HFF-Myc (cell line): ENCODE results near the gene PRKCQ.

ENCODE experiments used
- DNase-seq: peaks from one replicate; pipeline ENCODE4 v3.0.0-alpha.2; 2011; ENCODE audit warnings: low read depth; ENCODE audit errors: extremely low read depth
- H3K4me3 ChIP-seq: replicated peaks from 2 replicates; pipeline ENCODE4 v1.5.1; 2011; ENCODE audit warnings: low read depth, mild to moderate bottlenecking, control low read depth, low read length
- CTCF ChIP-seq: IDR thresholded peaks from 2 replicates; pipeline ENCODE4 v1.5.1; 2012; ENCODE audit warnings: mild to moderate bottlenecking, low read depth, low read length, control low read depth; ENCODE audit errors: missing control alignments

PRKCQ gene

DNA sequence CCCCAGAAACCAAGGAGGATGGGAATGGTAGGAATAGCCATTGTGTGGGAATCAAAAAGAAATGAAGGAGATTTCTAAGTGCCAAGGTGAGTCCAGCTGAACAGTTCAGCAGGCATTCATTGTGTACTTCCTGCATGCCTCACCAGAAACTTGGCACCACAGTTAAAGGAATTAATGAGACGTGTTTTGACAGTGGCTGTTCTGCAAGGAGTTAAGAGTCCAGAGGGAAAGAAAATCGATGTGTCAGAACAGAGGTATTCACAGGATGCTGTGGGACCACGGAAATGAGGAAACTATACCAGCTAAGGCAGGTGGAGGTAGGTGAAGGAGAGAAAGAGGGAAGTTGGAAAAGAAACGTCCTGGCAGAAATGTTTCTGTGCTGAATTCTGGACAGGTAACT is 78.1 kb downstream of the PRKCQ start:
- TF ChIP-seq CTCF, result no peak
- no peak for DNase-seq
- no peak overlapping the region for H3K4me3 ChIP-seq

DNA sequence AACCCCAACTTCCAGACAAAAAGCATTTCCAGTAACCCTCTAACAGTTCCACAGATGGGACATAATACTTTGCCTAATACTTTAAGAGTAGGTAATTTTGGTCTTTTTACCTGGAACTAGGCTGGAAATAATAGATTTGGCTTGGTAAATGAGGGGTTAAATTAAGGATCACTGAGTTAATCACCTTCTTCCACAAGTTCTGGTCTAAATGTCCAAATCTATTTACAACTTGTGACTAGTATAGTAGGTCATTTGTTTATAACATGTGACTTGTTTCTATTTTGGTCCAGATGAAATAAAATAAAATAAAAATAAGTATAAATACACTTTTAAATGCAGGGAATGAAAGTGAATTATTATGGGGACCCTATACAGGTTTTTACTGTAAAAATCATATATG is 80.1 kb downstream of the PRKCQ start:
- no peak for DNase-seq
- H3K4me3 ChIP-seq, result no peak overlapping the region
- no peak for TF ChIP-seq CTCF

DNA sequence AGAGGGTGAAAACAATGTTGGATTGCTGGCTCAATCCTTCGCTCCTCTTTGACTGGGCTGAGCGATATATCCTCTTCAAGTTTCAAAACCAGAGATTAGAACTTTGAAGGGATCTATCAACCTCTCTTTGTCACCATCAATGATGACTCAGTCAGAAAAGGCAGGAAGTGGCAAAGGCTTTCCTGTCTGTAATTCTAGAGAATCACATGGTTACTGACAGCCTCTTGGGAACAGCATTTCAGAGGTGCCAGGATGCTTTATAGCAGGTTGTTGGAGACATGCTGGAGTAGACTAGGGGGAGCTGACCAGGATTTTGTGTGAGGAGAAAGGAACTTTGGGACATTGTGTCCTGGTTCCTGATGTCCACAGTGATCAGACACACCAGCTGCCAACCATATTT is 81.3 kb downstream of the PRKCQ start:
- no peak overlapping the region for H3K4me3 ChIP-seq
- no peak for DNase-seq
- TF ChIP-seq CTCF, result no peak

GRCh38 chr10:6497620-6498019 is 82.5 kb downstream of the PRKCQ start:
- no peak overlapping the region for H3K4me3 ChIP-seq
- no peak for TF ChIP-seq CTCF
- no peak for DNase-seq

GRCh38 chr10:6494936-6495592 is 85.0 kb downstream of the PRKCQ start:
- DNase-seq, result no peak
- no peak for TF ChIP-seq CTCF
- H3K4me3 ChIP-seq, result no peak overlapping the region

DNA sequence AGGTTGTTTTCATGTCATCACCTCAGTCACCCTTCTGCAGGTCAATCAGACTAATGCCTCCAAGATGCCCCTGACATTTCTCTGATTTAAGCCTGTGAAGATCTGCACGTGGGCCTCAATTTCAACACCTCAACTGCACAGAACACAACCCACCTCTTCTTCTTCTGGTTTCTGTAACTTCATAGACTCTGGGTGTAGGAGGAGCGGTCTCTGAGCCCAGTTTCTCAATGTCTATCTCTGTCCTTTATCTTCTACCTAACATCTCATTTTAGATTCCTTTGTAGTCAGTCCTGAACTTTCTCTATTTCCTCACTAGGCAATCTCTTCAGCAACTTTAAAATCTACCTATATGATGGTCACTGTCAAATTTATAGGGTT is 85.6 kb downstream of the PRKCQ start:
- no peak overlapping the region for H3K4me3 ChIP-seq
- TF ChIP-seq CTCF, result no peak
- DNase-seq, result no peak
